ENCODE measurements around the gene LRRN2.
"Not testable (repeated sequence)": the region's sequence is repeated elsewhere in the genome, so short reads cannot be mapped to it uniquely, and the experiment has no call there.

LRRN2 gene

GRCh38 chr1:204575221-204576190 lies 110.0 kb downstream of the LRRN2 start:
- DNase-seq (ENCODE audit: low read depth in 2 of 2): no peak

DNA sequence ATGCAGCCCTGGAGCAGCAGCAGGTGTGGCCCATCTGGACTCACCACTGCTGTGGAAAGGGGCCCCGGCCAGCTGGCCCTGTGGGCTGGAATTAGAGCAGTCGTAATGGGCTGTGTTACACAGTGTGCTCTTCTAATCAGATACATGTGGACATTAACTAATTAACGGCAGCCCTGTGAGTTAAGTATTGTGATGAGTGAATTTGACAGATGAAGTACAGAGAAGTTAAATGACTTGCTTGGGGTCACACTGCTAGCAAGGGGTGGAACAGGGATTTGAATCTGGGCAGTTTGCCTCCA lies 110.7 kb downstream of the LRRN2 start:
- DNase-seq (ENCODE audit: low read depth in 2 of 2): no peak

- no peak for DNase-seq (ENCODE audit: low read depth in 2 of 2)
Measured at GRCh38 chr1:204574016-204574864, 111.3 kb downstream of the LRRN2 start.

DNA sequence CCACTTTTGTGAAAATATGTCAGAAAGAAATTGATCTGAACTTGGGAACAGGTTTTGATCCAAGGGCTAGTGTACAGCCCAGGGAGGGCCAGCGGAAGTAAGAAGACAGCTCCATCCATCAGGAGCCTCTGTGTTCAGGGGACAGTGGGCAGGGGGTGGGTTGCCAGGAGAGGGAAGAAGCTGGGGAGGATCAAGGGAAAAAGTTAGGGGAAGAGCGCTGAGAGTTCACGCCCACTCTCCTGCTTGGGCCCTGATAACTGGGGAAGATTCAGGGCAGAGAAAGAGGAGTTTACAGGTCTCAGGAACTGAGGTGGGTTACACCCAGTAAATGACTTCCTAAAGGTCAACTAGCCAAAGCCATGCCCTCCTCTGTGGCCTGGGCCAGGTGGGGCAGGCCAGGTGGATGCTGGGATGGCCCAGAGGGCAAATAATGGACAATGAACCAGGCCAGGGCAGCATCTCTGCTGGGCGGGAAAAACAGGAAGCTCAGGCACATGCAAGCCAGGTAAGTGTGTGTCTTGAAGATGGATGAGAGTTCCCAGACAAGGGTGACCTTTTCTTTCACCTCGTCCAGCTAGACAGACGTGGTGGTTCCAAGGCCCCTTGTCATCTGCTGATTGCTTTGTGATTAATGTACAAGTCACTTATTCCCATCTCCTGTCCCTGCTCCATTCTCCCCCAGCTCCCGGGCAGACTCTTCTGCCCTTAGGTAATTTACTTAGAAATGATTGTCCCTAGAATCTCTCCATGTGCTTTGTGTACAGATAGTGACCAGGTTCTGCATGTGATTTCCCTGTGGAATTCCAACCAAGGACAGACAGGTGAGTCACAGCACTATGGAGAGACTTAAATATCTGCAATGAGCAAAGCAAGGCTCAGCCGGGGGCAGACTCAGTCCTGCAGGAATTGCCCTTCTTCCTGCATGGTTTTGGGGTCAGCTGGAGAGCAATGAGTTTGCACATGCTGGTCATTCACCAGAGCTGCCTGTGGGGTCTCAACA lies 112.3 kb downstream of the LRRN2 start:
- DNase-seq (ENCODE audit: low read depth in 2 of 2): no peak

DNA sequence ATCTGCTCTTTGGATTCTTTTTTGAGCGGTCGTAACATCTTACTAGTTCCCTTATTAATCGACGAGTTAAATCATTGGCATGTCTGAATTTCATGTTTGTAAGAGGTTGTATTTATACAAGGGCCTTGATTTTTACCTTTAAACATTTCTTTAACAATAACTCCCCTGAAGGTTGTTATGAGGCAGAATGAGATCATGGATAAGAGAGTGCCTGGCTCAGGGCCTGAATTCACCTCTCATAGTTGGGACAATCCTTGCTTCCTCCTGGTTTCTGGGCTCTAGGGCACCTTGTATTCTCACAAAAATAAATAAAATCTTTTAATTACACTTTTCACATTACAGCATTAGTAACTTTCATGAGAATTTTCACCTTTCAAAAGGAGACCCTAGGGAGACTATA lies 113.9 kb downstream of the LRRN2 start:
- DNase-seq (ENCODE audit: low read depth in 2 of 2): no peak

DNA sequence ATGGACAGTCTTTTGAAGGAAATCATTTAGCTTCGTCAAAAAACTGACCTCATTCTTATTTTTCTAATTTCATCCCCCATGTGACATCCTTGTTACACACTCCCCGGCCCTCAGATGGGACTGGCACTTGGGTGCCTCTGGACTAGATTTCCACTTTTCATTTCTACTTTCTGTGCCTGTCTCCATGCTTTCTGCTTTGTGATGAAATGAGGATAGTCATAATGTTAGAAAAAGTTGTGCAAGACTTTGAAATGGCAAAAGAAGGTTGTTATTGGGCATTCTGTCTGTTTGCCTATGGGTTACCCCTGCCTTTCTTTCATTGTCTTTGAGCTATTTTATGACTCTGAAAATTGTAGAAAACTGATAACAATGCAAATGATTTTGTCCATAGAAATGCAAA lies 114.4 kb downstream of the LRRN2 start:
- DNase-seq (ENCODE audit: low read depth in 2 of 2): no peak

- not testable (repeated sequence) for DNase-seq (ENCODE audit: low read depth in 2 of 2)
Measured at GRCh38 chr1:204570021-204570420, 115.5 kb downstream of the LRRN2 start.

- DNase-seq (ENCODE audit: low read depth in 2 of 2): no peak
Measured at GRCh38 chr1:204569478-204569877, 116.1 kb downstream of the LRRN2 start.

- no peak for DNase-seq (ENCODE audit: low read depth in 2 of 2)
Measured at GRCh38 chr1:204568576-204569315, 116.8 kb downstream of the LRRN2 start.

Data from stimulated activated CD8-positive, alpha-beta memory T cell treated with anti-CD3 and anti-CD28 coated beads, Interleukin-2, amount 100 ng/mL, for 48 hours (primary cell).